ENCODE data around the gene TSPAN3. TPM values are rescaled to one million over a fixed set of nuclear protein-coding genes. Genes with fewer than 3 reads are reported as not detected.
A peak's percentile ranks its signal among the peaks of the same experiment; 100 is the strongest.

Gene TSPAN3
- total RNA-seq, 1 donor from 2014 or later: 80.3 TPM

DNA sequence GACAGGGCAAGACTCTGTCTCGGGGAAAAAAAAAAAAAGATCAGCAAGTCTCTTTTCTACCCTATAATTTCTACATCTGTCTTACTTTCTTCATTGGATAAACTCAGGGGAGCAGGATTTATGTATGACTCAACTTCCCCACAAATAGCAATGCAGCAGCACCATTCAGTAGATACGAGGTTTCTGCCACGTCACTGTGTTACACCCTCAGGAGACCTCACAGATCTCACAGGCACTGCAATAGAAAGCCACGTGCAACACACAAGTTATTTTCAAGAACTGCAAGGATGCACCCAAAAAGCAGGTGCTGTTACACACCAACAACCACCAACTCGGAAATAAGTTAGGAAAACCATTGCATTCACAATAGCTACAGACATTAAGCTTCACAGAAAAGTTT lies 30.2 kb downstream of the TSPAN3 start:
- intact Hi-C loops (cut with DNase I): no loop called here
- DNase-seq (ENCODE audit: extremely low spot score in 2 of 2): no peak
- H3K27ac ChIP-seq: no peak overlapping the region
- no peak overlapping the region for H3K4me3 ChIP-seq
- no peaks in the 10 kb centered on the region for H3K27me3 ChIP-seq
- H3K36me3 ChIP-seq: no peaks in the 10 kb centered on the region
- H3K4me1 ChIP-seq: no peaks in the 10 kb centered on the region
- no peaks in the 10 kb centered on the region for H3K9me3 ChIP-seq
- no peak for TF ChIP-seq POLR2A (IDR thresholded peaks at IDR 0.05)
- TF ChIP-seq, protein P1, sequence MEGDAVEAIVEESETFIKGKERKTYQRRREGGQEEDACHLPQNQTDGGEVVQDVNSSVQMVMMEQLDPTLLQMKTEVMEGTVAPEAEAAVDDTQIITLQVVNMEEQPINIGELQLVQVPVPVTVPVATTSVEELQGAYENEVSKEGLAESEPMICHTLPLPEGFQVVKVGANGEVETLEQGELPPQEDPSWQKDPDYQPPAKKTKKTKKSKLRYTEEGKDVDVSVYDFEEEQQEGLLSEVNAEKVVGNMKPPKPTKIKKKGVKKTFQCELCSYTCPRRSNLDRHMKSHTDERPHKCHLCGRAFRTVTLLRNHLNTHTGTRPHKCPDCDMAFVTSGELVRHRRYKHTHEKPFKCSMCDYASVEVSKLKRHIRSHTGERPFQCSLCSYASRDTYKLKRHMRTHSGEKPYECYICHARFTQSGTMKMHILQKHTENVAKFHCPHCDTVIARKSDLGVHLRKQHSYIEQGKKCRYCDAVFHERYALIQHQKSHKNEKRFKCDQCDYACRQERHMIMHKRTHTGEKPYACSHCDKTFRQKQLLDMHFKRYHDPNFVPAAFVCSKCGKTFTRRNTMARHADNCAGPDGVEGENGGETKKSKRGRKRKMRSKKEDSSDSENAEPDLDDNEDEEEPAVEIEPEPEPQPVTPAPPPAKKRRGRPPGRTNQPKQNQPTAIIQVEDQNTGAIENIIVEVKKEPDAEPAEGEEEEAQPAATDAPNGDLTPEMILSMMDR (IDR thresholded peaks at IDR 0.05): no peak
- no peak for TF ChIP-seq POLR2AphosphoS5 (IDR thresholded peaks at IDR 0.05; ENCODE audit: insufficient read depth in 1 of 2, low read depth in 1 of 2)

DNA sequence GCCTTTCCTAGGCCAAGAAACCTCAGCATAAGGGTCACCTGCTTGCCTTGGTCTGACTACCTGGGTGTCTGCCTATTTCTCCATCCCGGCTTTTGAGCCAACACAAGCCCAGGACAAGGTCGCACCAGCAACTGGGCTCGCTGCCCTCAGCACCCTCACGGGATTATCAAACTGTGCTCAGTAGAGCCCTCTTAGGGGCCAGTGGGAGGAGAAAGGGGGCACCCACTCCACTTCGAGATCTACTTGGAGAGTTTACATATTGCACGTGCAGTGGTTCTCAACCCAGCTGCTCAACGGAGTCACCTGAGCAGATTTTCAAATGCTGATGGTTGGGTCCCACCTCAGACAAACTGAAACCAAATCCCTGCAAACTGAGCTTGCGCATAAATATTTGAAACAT lies 31.1 kb downstream of the TSPAN3 start:
- intact Hi-C loops (cut with DNase I): no loop called here
- H3K4me1 ChIP-seq: peaks cover 3% of the 10 kb centered on the region
- DNase-seq (ENCODE audit: extremely low spot score in 2 of 2): no peak
- H3K27ac ChIP-seq: no peak overlapping the region
- H3K4me3 ChIP-seq: no peak overlapping the region
- H3K36me3 ChIP-seq: no peaks in the 10 kb centered on the region
- no peaks in the 10 kb centered on the region for H3K27me3 ChIP-seq
- no peaks in the 10 kb centered on the region for H3K9me3 ChIP-seq
- TF ChIP-seq, protein P1 (IDR thresholded peaks at IDR 0.05): no peak
- TF ChIP-seq POLR2AphosphoS5 (IDR thresholded peaks at IDR 0.05; ENCODE audit: insufficient read depth in 1 of 2, low read depth in 1 of 2) (no peak), POLR2A (IDR thresholded peaks at IDR 0.05) (no peak)

DNA sequence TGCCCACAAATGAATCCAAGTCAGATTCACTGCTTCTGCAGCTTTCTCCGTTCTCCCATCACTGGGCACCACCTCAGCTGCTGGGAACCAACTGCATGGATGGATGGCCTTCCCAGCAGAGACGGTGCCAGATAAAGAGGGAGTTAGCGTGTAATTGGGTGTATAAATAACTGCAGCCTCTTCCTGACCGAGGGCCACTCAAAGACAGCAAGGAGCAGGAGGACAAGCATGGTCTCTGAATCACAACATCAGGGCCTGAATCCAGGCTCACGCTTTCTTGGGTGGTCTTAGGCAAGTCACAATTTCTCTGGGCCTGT lies 31.7 kb downstream of the TSPAN3 start:
- Histone ChIP-seq H3K27ac (no peak overlapping the region), H3K4me3 (no peak overlapping the region), H3K4me1 (peaks cover 7% of the 10 kb centered on the region), H3K9me3 (no peaks in the 10 kb centered on the region), H3K27me3 (no peaks in the 10 kb centered on the region), H3K36me3 (no peaks in the 10 kb centered on the region)
- TF ChIP-seq POLR2A (IDR thresholded peaks at IDR 0.05) (no peak), POLR2AphosphoS5 (IDR thresholded peaks at IDR 0.05; ENCODE audit: insufficient read depth in 1 of 2, low read depth in 1 of 2) (no peak)
- TF ChIP-seq, protein P1 (IDR thresholded peaks at IDR 0.05): no peak
- DNase-seq (ENCODE audit: extremely low spot score in 2 of 2): peak in 1 of 2 donors; percentile 72
- intact Hi-C loops (cut with DNase I): no loop called here

DNA sequence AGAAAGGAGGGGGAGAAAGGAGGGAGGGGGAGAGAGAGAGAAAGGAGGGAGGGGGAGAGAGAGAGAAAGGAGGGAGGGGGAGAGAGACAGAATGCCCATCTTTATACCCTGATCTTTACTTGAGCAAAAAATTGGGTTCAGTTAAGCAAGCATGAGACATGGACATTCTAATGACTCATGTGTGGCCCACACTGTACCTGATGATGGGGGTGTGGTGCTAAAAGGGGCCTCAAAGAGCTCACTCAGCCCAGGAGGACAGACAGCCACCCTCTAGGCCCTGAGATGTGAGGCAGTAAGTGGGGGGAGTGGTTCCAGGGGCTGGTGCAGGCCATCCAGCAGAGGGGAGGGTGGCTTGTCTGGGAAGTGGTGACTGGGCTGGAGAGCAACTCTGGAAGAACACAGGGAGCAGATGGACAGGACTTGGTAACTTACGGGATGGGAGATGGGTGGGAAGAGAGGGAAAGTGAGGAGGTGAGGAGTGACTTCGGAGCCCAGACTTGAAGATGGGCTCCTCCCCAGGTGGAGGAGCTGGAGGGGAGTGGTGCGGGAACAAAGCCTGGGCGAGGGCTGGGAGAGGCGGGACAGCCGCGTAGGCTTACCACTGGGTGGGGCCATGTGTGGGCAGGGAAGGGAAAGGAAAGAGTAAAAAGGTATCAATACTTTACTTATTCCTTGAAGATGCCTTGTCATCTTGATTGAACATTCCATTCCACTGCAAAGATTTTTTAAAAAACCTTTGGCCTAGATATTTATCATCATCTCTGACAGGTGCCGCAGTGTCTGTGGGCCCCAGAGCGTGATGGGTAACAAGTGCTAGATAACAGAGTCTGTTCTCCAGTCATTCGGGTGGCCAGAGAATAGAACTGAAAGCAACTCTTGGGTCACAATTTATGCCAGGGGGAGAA lies 32.3 kb downstream of the TSPAN3 start:
- Histone ChIP-seq H3K36me3 (no peaks in the 10 kb centered on the region), H3K4me3 (no peak overlapping the region), H3K4me1 (peaks cover 7% of the 10 kb centered on the region), H3K27me3 (no peaks in the 10 kb centered on the region), H3K9me3 (no peaks in the 10 kb centered on the region), H3K27ac (no peak overlapping the region)
- peak in 1 of 2 donors; percentile 70 for DNase-seq (ENCODE audit: extremely low spot score in 2 of 2)
- TF ChIP-seq POLR2A (IDR thresholded peaks at IDR 0.05): no peak
- TF ChIP-seq, protein P1 (IDR thresholded peaks at IDR 0.05): no peak
- no peak for TF ChIP-seq POLR2AphosphoS5 (IDR thresholded peaks at IDR 0.05; ENCODE audit: insufficient read depth in 1 of 2, low read depth in 1 of 2)
- intact Hi-C loops (cut with DNase I): no loop called here

Data from vagina (tissue), 2 donors.